ENCODE measurements around the gene PSMD5.

DNA sequence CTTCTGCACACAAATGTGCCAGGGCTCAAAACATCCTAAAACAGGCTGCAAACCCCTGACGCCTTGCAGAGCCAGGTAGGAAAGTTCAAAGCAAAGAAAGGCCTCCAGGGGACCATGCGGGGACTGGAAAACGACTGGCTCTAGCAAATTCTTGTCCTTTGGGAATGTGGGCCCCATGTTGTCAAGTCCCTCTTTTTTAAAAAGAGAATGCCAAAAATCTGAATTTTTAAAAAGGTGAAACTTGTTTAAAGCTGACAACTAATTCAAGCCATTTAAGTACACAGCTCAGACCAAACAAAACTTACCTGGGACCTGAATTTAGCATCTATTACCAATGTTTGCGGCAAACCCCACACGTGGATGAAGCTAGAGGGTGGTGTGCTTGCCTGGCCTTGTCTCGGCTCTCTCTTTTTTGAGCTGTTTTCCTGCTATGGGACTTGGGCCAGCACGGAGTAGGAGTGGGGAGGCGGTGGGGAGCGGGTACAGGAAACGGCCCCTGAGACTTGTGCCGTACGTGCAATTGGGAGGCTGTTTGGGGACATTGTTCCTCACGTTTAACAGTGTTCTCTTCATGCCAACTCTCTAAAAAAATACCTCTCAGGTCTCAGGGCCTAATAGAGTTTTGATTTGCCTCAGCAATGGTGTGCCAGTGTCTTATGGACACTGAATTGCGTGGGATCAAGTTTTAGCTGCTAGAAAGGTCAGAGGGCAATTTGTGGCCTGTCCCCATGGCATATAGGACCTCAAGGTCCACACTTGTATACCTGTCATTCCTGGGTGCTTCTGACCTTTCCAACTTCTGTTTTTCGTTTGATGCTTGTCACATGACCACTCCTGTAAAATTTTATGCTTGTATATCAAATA, 49.4 kb upstream of the PSMD5 start:
- TF ChIP-seq, protein P1, sequence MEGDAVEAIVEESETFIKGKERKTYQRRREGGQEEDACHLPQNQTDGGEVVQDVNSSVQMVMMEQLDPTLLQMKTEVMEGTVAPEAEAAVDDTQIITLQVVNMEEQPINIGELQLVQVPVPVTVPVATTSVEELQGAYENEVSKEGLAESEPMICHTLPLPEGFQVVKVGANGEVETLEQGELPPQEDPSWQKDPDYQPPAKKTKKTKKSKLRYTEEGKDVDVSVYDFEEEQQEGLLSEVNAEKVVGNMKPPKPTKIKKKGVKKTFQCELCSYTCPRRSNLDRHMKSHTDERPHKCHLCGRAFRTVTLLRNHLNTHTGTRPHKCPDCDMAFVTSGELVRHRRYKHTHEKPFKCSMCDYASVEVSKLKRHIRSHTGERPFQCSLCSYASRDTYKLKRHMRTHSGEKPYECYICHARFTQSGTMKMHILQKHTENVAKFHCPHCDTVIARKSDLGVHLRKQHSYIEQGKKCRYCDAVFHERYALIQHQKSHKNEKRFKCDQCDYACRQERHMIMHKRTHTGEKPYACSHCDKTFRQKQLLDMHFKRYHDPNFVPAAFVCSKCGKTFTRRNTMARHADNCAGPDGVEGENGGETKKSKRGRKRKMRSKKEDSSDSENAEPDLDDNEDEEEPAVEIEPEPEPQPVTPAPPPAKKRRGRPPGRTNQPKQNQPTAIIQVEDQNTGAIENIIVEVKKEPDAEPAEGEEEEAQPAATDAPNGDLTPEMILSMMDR (conservative IDR thresholded peaks at IDR 0.05 in 1 of 2, IDR thresholded peaks at IDR 0.05 in 1 of 2; ENCODE audit: low read depth in 1 of 2, low read length in 2 of 2): no peak
- TF ChIP-seq EZH2 (IDR thresholded peaks at IDR 0.05; ENCODE audit: low read length, missing control alignments): no peak

Data from fibroblast of lung (primary cell).